ENCODE data around the gene HECW1. TPM values are rescaled to one million over a fixed set of nuclear protein-coding genes. Genes with fewer than 3 reads are reported as not detected.

The HECW1 gene
- total and polyA plus RNA-seq, 2 experiments from 2014 or later, result 11.0 to 21.8 TPM

- H2AFZ ChIP-seq, result no peak overlapping the region
- no peaks in the 10 kb centered on the region for H3K36me3 ChIP-seq (ENCODE audit: insufficient read depth)
- TF ChIP-seq JUNB (IDR thresholded peaks at IDR 0.05; ENCODE audit: unreplicated experiment), result no peak
- TF ChIP-seq ZNF331 (CRISPR knock-in tag; IDR thresholded peaks at IDR 0.05; ENCODE audit: low read depth), result no peak
- TF ChIP-seq EZH2 (IDR thresholded peaks at IDR 0.05; ENCODE audit: low read depth, unreplicated experiment), result no peak
- no peak for TF ChIP-seq ZNF462 (CRISPR knock-in tag; IDR thresholded peaks at IDR 0.05)
- TF ChIP-seq REST (IDR thresholded peaks at IDR 0.05; ENCODE audit: unreplicated experiment), result no peak
- no peak for TF ChIP-seq STAT1 (IDR thresholded peaks at IDR 0.05; ENCODE audit: unreplicated experiment)
- no peak for TF ChIP-seq CTCF (conservative IDR thresholded peaks at IDR 0.05; ENCODE audit: low read depth in 2 of 2)
- TF ChIP-seq ZNF114 (CRISPR knock-in tag; IDR thresholded peaks at IDR 0.05), result no peak
- TF ChIP-seq POLR2AphosphoS5 (IDR thresholded peaks at IDR 0.05; ENCODE audit: low read depth), result no peak
- TF ChIP-seq ETS1 (IDR thresholded peaks at IDR 0.05), result no peak
- no peak for TF ChIP-seq NANOG (IDR thresholded peaks at IDR 0.05; ENCODE audit: borderline replicate concordance)
- no peak for TF ChIP-seq CREB1 (CRISPR knock-in tag; IDR thresholded peaks at IDR 0.05; ENCODE audit: low read depth)
- no peak for TF ChIP-seq EZH2phosphoT487 (IDR thresholded peaks at IDR 0.05; ENCODE audit: unreplicated experiment)
- H3K9me2 ChIP-seq (ENCODE audit: insufficient read depth), result peaks cover 2% of the 10 kb centered on the region; the same call in 1 of the 2 replicates
- H4K20me1 ChIP-seq (replicated peaks; ENCODE audit: insufficient read depth), result no peaks in the 10 kb centered on the region
- no peak overlapping the region for H3K4me3 ChIP-seq
- H3K4me1 ChIP-seq (ENCODE audit: insufficient read depth), result no peaks in the 10 kb centered on the region
- H3K27me3 ChIP-seq (ENCODE audit: insufficient read depth), result no peaks in the 10 kb centered on the region
- no peak overlapping the region for H3K27ac ChIP-seq (ENCODE audit: low read depth)
- Mint-ChIP-seq H3K9me3 (peaks cover 2% of the 10 kb centered on the region; the same call in 1 of the 3 replicates), H3K27ac (no peak overlapping the region), H3K4me3 (no peak overlapping the region), H3K4me1 (no peaks in the 10 kb centered on the region), H3K27me3 (ENCODE audit: insufficient read depth, low read depth, poor library complexity) (no peaks in the 10 kb centered on the region), H3K36me3 (ENCODE audit: low read depth) (no peaks in the 10 kb centered on the region; the same call in 2 of the 3 replicates)
- no peak overlapping the region for H3K4me2 ChIP-seq
- H3K79me2 ChIP-seq (replicated peaks; ENCODE audit: insufficient read depth), result no peaks in the 10 kb centered on the region
- H3F3A ChIP-seq (replicated peaks; ENCODE audit: low read depth), result no peaks in the 10 kb centered on the region
- no peak for ATAC-seq
- no peak for DNase-seq (ENCODE audit: low spot score)
Observed at GRCh38 chr7:43179393-43179792, 66.9 kb downstream of the HECW1 start.
